ENCODE results near the gene CAMK2B.

Gene CAMK2B

GRCh38 chr7:44324204-44324480 lies 1.3 kb downstream of the CAMK2B start:
- Histone ChIP-seq H3K4me3 (ENCODE audit: low read depth, low read length, poor library complexity, severe bottlenecking) (no peak overlapping the region), H3K36me3 (ENCODE audit: insufficient read depth, low read length) (no peaks in the 10 kb centered on the region), H4K20me1 (ENCODE audit: insufficient read depth, low read length) (no peaks in the 10 kb centered on the region), H3K9me2 (ENCODE audit: low read depth, low read length) (no peaks in the 10 kb centered on the region), H3K9me3 (ENCODE audit: low read length) (no peaks in the 10 kb centered on the region), H3K4me1 (ENCODE audit: insufficient read depth, low read length, severe bottlenecking) (no peaks in the 10 kb centered on the region), H3K27me3 (ENCODE audit: insufficient read depth, low read length) (no peaks in the 10 kb centered on the region; the same call in none of the 2 replicates), H3K27ac (ENCODE audit: low read depth, low read length, poor library complexity, severe bottlenecking) (no peak overlapping the region), H3F3A (ENCODE audit: insufficient read depth, low read length) (no peaks in the 10 kb centered on the region), H2AFZ (ENCODE audit: low read length) (no peak overlapping the region), H3K79me2 (ENCODE audit: insufficient read depth, low read length) (no peaks in the 10 kb centered on the region), H3K9ac (ENCODE audit: low read length) (no peak overlapping the region), H3K4me2 (ENCODE audit: low read length) (no peak overlapping the region)
- no peak for TF ChIP-seq EZH2 (IDR thresholded peaks at IDR 0.05; ENCODE audit: borderline replicate concordance, low read length)
- no peak for TF ChIP-seq CTCF (IDR thresholded peaks at IDR 0.05; ENCODE audit: low read length)

- no peaks in the 10 kb centered on the region for H3K36me3 ChIP-seq (ENCODE audit: insufficient read depth, low read length)
- no peak overlapping the region for H2AFZ ChIP-seq (ENCODE audit: low read length)
- no peaks in the 10 kb centered on the region for H3K79me2 ChIP-seq (ENCODE audit: insufficient read depth, low read length)
- H3K9ac ChIP-seq (ENCODE audit: low read length): no peak overlapping the region
- H3K4me1 ChIP-seq (ENCODE audit: insufficient read depth, low read length, severe bottlenecking): no peaks in the 10 kb centered on the region
- no peaks in the 10 kb centered on the region for H4K20me1 ChIP-seq (ENCODE audit: insufficient read depth, low read length)
- no peaks in the 10 kb centered on the region for H3K9me2 ChIP-seq (ENCODE audit: low read depth, low read length)
- H3K4me3 ChIP-seq (ENCODE audit: low read depth, low read length, poor library complexity, severe bottlenecking): no peak overlapping the region
- no peaks in the 10 kb centered on the region; the same call in none of the 2 replicates for H3K27me3 ChIP-seq (ENCODE audit: insufficient read depth, low read length)
- no peaks in the 10 kb centered on the region for H3K9me3 ChIP-seq (ENCODE audit: low read length)
- TF ChIP-seq EZH2 (IDR thresholded peaks at IDR 0.05; ENCODE audit: borderline replicate concordance, low read length) (no peak), CTCF (IDR thresholded peaks at IDR 0.05; ENCODE audit: low read length) (no peak)
- H3F3A ChIP-seq (ENCODE audit: insufficient read depth, low read length): no peaks in the 10 kb centered on the region
- H3K27ac ChIP-seq (ENCODE audit: low read depth, low read length, poor library complexity, severe bottlenecking): no peak overlapping the region
- no peak overlapping the region for H3K4me2 ChIP-seq (ENCODE audit: low read length)
Observed at GRCh38 chr7:44323381-44324203, 1.8 kb downstream of the CAMK2B start.

GRCh38 chr7:44322631-44323363 lies 2.6 kb downstream of the CAMK2B start:
- Histone ChIP-seq H3F3A (ENCODE audit: insufficient read depth, low read length) (no peaks in the 10 kb centered on the region), H3K4me3 (ENCODE audit: low read depth, low read length, poor library complexity, severe bottlenecking) (no peak overlapping the region), H3K9me3 (ENCODE audit: low read length) (no peaks in the 10 kb centered on the region), H3K9me2 (ENCODE audit: low read depth, low read length) (no peaks in the 10 kb centered on the region), H4K20me1 (ENCODE audit: insufficient read depth, low read length) (no peaks in the 10 kb centered on the region), H2AFZ (ENCODE audit: low read length) (no peak overlapping the region), H3K36me3 (ENCODE audit: insufficient read depth, low read length) (no peaks in the 10 kb centered on the region), H3K9ac (ENCODE audit: low read length) (no peak overlapping the region), H3K27ac (ENCODE audit: low read depth, low read length, poor library complexity, severe bottlenecking) (no peak overlapping the region), H3K27me3 (ENCODE audit: insufficient read depth, low read length) (peaks cover 5% of the 10 kb centered on the region), H3K4me1 (ENCODE audit: insufficient read depth, low read length, severe bottlenecking) (no peaks in the 10 kb centered on the region), H3K4me2 (ENCODE audit: low read length) (no peak overlapping the region), H3K79me2 (ENCODE audit: insufficient read depth, low read length) (no peaks in the 10 kb centered on the region)
- TF ChIP-seq EZH2 (IDR thresholded peaks at IDR 0.05; ENCODE audit: borderline replicate concordance, low read length) (no peak), CTCF (IDR thresholded peaks at IDR 0.05; ENCODE audit: low read length) (no peak)
